H1 (cell line): Measurements from ENCODE around the gene OPCML. TPM values are rescaled to one million over a fixed set of nuclear protein-coding genes. Genes with fewer than 3 reads are reported as not detected.

ENCODE experiments used
- CTCF ChIA-PET: fragments of 300-600 bp; sonication (Branson Sonifier 250); formaldehyde crosslinking; loops from one replicate; lab custom pipeline; 2021; ENCODE audit not compliant: partially characterized antibody; lab: Charles Lee
- POLR2A ChIA-PET: fragments of 300-600 bp; sonication (Branson Sonifier 250); formaldehyde crosslinking; loops from one replicate; lab custom pipeline; 2021; ENCODE audit warnings: inconsistent platforms; ENCODE audit not compliant: partially characterized antibody; lab: Charles Lee
- DNase-seq, 2 experiments: peaks; one replicate each; pipeline versions ENCODE4 v3.0.0 to v3.0.0-alpha.2; 2010 to 2022; ENCODE audit warnings: low spot score in 2 of 2, low read depth in 1 of 2, mixed read lengths in 1 of 2
- FAIRE-seq: peaks from 2 replicates; lab custom pipeline; 2011; peaks lifted over from hg19 to GRCh38; lab: Jason Lieb, UNC
- H2AFZ ChIP-seq: 2 replicates; pipeline ENCODE4 v1.8.1; 2012; ENCODE audit warnings: low read length, inconsistent platforms
- H2AK5ac ChIP-seq: 2 replicates; pipeline ENCODE4 v1.6.1; 2013; ENCODE audit warnings: low read depth, low read length
- H2BK120ac ChIP-seq: replicated peaks from 2 replicates; pipeline ENCODE3; 2013; ENCODE audit warnings: low read depth, low read length, inconsistent platforms
- H2BK12ac ChIP-seq: 2 replicates; pipeline ENCODE4 v1.6.1; 2013; ENCODE audit warnings: low read depth, low read length
- H2BK15ac ChIP-seq: 2 replicates; pipeline ENCODE4 v1.6.1; 2013; ENCODE audit warnings: low read length
- H2BK20ac ChIP-seq: 2 replicates; pipeline ENCODE4 v1.6.1; 2013; ENCODE audit warnings: low read length
- H2BK5ac ChIP-seq: 2 replicates; pipeline ENCODE4 v1.6.1; 2013; ENCODE audit warnings: low read depth, low read length
- H3K14ac ChIP-seq: 2 replicates; pipeline ENCODE4 v1.6.1; 2013; ENCODE audit warnings: inconsistent platforms; ENCODE audit not compliant: insufficient read length
- H3K18ac ChIP-seq: 2 replicates; pipeline ENCODE4 v1.6.1; 2013; ENCODE audit warnings: low read length; ENCODE audit errors: extremely low read depth
- H3K23ac ChIP-seq: 2 replicates; pipeline ENCODE4 v1.6.1; 2013; ENCODE audit warnings: inconsistent platforms; ENCODE audit not compliant: insufficient read length
- H3K23me2 ChIP-seq: 2 replicates; pipeline ENCODE4 v1.6.1; 2013; ENCODE audit warnings: low read depth, low read length
- H3K27ac ChIP-seq: 2 replicates; pipeline ENCODE4 v1.6.1; 2011; ENCODE audit warnings: low read depth, low read length, inconsistent platforms
- H3K27me3 ChIP-seq, 4 experiments: replicated peaks in 1 of 4; 1 replicate in 1 of 4; 2 replicates in 3 of 4; pipeline versions ENCODE4 v1.6.1 to v1.8.1; 2011 to 2013; ENCODE audit warnings: low read length in 3 of 4, mild to moderate bottlenecking in 3 of 4, inconsistent platforms in 2 of 4, mixed read lengths in 2 of 4, moderate library complexity in 1 of 4; ENCODE audit not compliant: control insufficient read depth in 3 of 4, insufficient read depth in 3 of 4; ENCODE audit errors: extremely low read depth in 1 of 4
- H3K36me3 ChIP-seq, 4 experiments: 2 replicates each; pipeline versions ENCODE4 v1.6.1 to v1.8.1; 2011 to 2013; ENCODE audit warnings: mild to moderate bottlenecking in 4 of 4, low read length in 3 of 4, moderate library complexity in 2 of 4, control low read depth in 1 of 4, inconsistent platforms in 1 of 4; ENCODE audit not compliant: insufficient read depth in 4 of 4, control insufficient read depth in 2 of 4
- H3K4ac ChIP-seq: replicated peaks from 2 replicates; pipeline ENCODE3; 2013; ENCODE audit warnings: low read length, low read depth, mixed read lengths, inconsistent platforms; ENCODE audit not compliant: insufficient read length
- H3K4me1 ChIP-seq, 4 experiments: replicated peaks in 1 of 4; 1 replicate in 1 of 4; 2 replicates in 3 of 4; pipeline versions ENCODE4 v1.6.1 to v1.8.1; 2011 to 2013; ENCODE audit warnings: low read length in 3 of 4, inconsistent platforms in 2 of 4, mixed read lengths in 1 of 4; ENCODE audit not compliant: insufficient read depth in 4 of 4, control insufficient read depth in 3 of 4
- H3K4me2 ChIP-seq, 2 experiments: 2 replicates each; pipeline versions ENCODE4 v1.6.1 to v1.8.1; 2011 to 2013; ENCODE audit warnings: low read depth in 2 of 2, low read length in 2 of 2, control low read depth in 1 of 2, inconsistent platforms in 1 of 2, mild to moderate bottlenecking in 1 of 2; ENCODE audit not compliant: insufficient read depth in 1 of 2
- H3K4me3 ChIP-seq, 4 experiments: fragments of 200-600, 300-600 bp in 1 of 4; sonication (generic), shearing (Covaris generic), sonication (Bioruptor Twin) in 1 of 4; 2 replicates each; pipeline versions ENCODE4 v1.5.1 to v1.8.1; 2011 to 2016; ENCODE audit warnings: low read length in 4 of 4, low read depth in 3 of 4, control low read depth in 2 of 4, inconsistent platforms in 2 of 4, mild to moderate bottlenecking in 2 of 4, mixed read lengths in 1 of 4, moderate library complexity in 1 of 4; ENCODE audit not compliant: insufficient read depth in 2 of 4; ENCODE audit errors: extremely low read depth in 1 of 4
- H3K56ac ChIP-seq: replicated peaks from 2 replicates; pipeline ENCODE3; 2013; ENCODE audit warnings: low read depth, mild to moderate bottlenecking, mixed read lengths, low read length, inconsistent platforms; ENCODE audit not compliant: insufficient read length
- H3K79me1 ChIP-seq: 2 replicates; pipeline ENCODE4 v1.6.1; 2013; ENCODE audit warnings: low read depth, low read length, control low read depth
- H3K79me2 ChIP-seq, 2 experiments: 2 replicates each; pipeline versions ENCODE4 v1.6.1 to v1.8.1; 2012 to 2013; ENCODE audit warnings: low read length in 2 of 2, mild to moderate bottlenecking in 2 of 2, inconsistent platforms in 1 of 2; ENCODE audit not compliant: insufficient read depth in 2 of 2, control insufficient read depth in 1 of 2
- H3K9ac ChIP-seq, 4 experiments: replicated peaks in 1 of 4; 1 replicate in 1 of 4; 2 replicates in 3 of 4; pipeline versions ENCODE4 v1.6.1 to v1.8.1; 2011 to 2013; ENCODE audit warnings: low read depth in 3 of 4, low read length in 3 of 4, control low read depth in 2 of 4, mild to moderate bottlenecking in 2 of 4, moderate library complexity in 2 of 4, inconsistent platforms in 1 of 4; ENCODE audit errors: extremely low read depth in 1 of 4
- H3K9me3 ChIP-seq, 2 experiments: 2 replicates each; pipeline versions ENCODE4 v1.6.1 to v1.8.1; 2012 to 2013; ENCODE audit warnings: mild to moderate bottlenecking in 2 of 2, moderate library complexity in 2 of 2, control low read depth in 1 of 2, inconsistent platforms in 1 of 2, low read depth in 1 of 2, low read length in 1 of 2, mixed read lengths in 1 of 2; ENCODE audit not compliant: insufficient read depth in 2 of 2
- H4K20me1 ChIP-seq, 2 experiments: replicated peaks in 1 of 2; 2 replicates each; pipeline versions ENCODE3 to v1.8.1; 2011 to 2013; ENCODE audit warnings: inconsistent platforms in 2 of 2, low read length in 2 of 2, mild to moderate bottlenecking in 1 of 2; ENCODE audit not compliant: insufficient read depth in 2 of 2, control insufficient read depth in 1 of 2
- H4K5ac ChIP-seq: 2 replicates; pipeline ENCODE4 v1.6.1; 2013; ENCODE audit warnings: low read length, low read depth, mixed read lengths, inconsistent platforms; ENCODE audit not compliant: insufficient read length
- H4K8ac ChIP-seq: 2 replicates; pipeline ENCODE4 v1.8.0; 2013; ENCODE audit warnings: mild to moderate bottlenecking, moderate library complexity, low read length, inconsistent platforms; ENCODE audit not compliant: insufficient read depth; ENCODE audit errors: extremely low read depth
- H4K91ac ChIP-seq: replicated peaks from 2 replicates; pipeline ENCODE3; 2013; ENCODE audit warnings: low read length, mixed read lengths, inconsistent platforms; ENCODE audit not compliant: insufficient read length
- CREB1 ChIP-seq: IDR thresholded peaks from 2 replicates; pipeline ENCODE4 v1.6.1; 2012; ENCODE audit warnings: inconsistent platforms
- GABPA ChIP-seq: IDR thresholded peaks from 2 replicates; pipeline ENCODE4 v1.6.1; 2011; ENCODE audit warnings: mild to moderate bottlenecking, low read length, moderate library complexity, borderline replicate concordance; ENCODE audit not compliant: insufficient read depth
- SIRT6 ChIP-seq: IDR thresholded peaks from one replicate; pipeline ENCODE4 v1.7.1; 2012; ENCODE audit warnings: low read length, inconsistent platforms
- SP4 ChIP-seq: IDR thresholded peaks from 2 replicates; pipeline ENCODE4 v1.6.1; 2012; ENCODE audit warnings: low read length, inconsistent platforms
- YY1 ChIP-seq: IDR thresholded peaks from 2 replicates; pipeline ENCODE4 v1.6.1; 2011; ENCODE audit warnings: low read depth, mild to moderate bottlenecking, low read length
- WGBS, 2 experiments: shearing (Covaris generic) in 1 of 2; methylation state at CpG; one replicate each; pipeline versions ENCODE4 v1.1.6 to v1.1.7; 2013 to 2015; ENCODE audit warnings: low lambda C conversion rate in 2 of 2, mixed read lengths in 2 of 2, inconsistent platforms in 1 of 2, low coverage in 1 of 2, missing lambda C conversion rate in 1 of 2; ENCODE audit not compliant: insufficient replicate concordance in 2 of 2, insufficient coverage in 1 of 2, insufficient read length in 1 of 2; ENCODE audit errors: extremely low coverage in 1 of 2, missing lambda C conversion rate in 1 of 2; 5-methylcytosine and 5-hydroxymethylcytosine counted together
- polyA plus RNA-seq, 7 experiments: library from polyadenylated mRNA; depleted of rRNA in 3 of 7; stranded (reverse) in 5 of 7; unstranded in 2 of 7; fragments of >200 nt in 5 of 7; fragments of 200-250 nt in 2 of 7; gene quantifications; 1 replicate in 5 of 7; 2 replicates in 1 of 7; 4 replicates in 1 of 7; pipeline versions ENCODE4 v1.2.1 to v1.2.3, GENCODE V29; 2011 to 2013; ENCODE audit warnings: missing spikeins in 2 of 7, mixed read lengths in 2 of 7
- total RNA-seq: library from RNA; stranded (reverse); fragmentation: NEBNext Ultra II Directional; extraction: Animal tissue kit (Norgen Biotek cat#: 25700); gene quantifications from 2 replicates; pipeline ENCODE4 v1.2.1, GENCODE V29; 2021
- TF ChIP-seq, protein P1 (sequence below): IDR thresholded peaks from 2 replicates; pipeline ENCODE4 v1.6.1; 2012; ENCODE audit warnings: inconsistent platforms

The OPCML gene
- total and polyA plus RNA-seq, 2 of the 8 experiments (the other 6 are each of a cell fraction or from before 2014, with no cell fraction given): 2.3 to 3.1 TPM

DNA sequence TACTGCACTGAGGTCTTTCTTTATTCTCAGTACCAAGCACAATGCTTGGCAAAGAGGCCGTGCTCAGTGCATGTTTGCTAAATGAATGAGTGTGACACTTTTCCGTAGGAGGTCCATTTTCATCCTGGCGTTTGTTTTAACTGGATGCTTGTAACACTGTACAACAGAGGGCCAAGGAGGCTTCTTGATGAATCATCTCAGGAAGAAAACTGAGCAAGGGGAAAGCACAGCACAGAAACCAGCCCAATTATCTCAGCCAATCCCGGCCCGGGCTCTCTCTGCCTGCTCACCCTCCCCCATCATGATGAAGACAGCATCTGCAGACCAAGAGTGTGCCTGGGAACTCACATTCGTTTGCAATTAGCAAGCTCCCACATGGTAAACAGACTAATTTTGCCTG, 570.3 kb downstream of the OPCML start:
- ChIA-PET CTCF (interaction anchor here (1.0 to 1.1 kb wide), 2 partner anchors 15 to 21 kb away, joined by 3 read pairs; no protein-coding TSS in a partner anchor), POLR2A (no interaction called here)
- H4K5ac ChIP-seq: no peak overlapping the region
- no peak for DNase-seq
- H3K79me2 ChIP-seq: no peaks in the 10 kb centered on the region
- H3K27ac ChIP-seq: no peak overlapping the region
- no peaks in the 10 kb centered on the region for H4K20me1 ChIP-seq
- H3K36me3 ChIP-seq: no peaks in the 10 kb centered on the region
- H3K9ac ChIP-seq: no peak overlapping the region
- H3K27me3 ChIP-seq: no peaks in the 10 kb centered on the region; a peak in 1 of 7 replicates
- no peak overlapping the region for H2AK5ac ChIP-seq
- no peak overlapping the region for H3K23ac ChIP-seq
- H4K91ac ChIP-seq: no peak overlapping the region
- no peak overlapping the region for H3K4ac ChIP-seq
- no peaks in the 10 kb centered on the region for H3K23me2 ChIP-seq
- 78% methylated on average over 6 of the region's 6 CpGs; no CpG with 5 or more reads in 1 of the 2 experiments for WGBS, 2 experiments
- H2BK12ac ChIP-seq: 0 out of 2 replicates have a peak overlapping the region, but pooled peaks have one; percentile 17
- H3K79me1 ChIP-seq: no peaks in the 10 kb centered on the region
- H3K4me3 ChIP-seq: no peak overlapping the region
- no peak overlapping the region for H2BK5ac ChIP-seq
- H3K18ac ChIP-seq: no peak overlapping the region
- peaks cover 1 to 12% (median 5%) of the 10 kb centered on the region in 4 experiments; a peak in 5 of 7 replicates for H3K4me1 ChIP-seq
- no peak overlapping the region for H2BK120ac ChIP-seq
- H3K9me3 ChIP-seq: no peaks in the 10 kb centered on the region
- no peak overlapping the region for H2BK15ac ChIP-seq
- no peak overlapping the region for H2BK20ac ChIP-seq
- no peak overlapping the region for H4K8ac ChIP-seq
- no peak overlapping the region for H3K4me2 ChIP-seq
- no peak overlapping the region for H3K14ac ChIP-seq
- TF ChIP-seq SIRT6 (no peak), GABPA (no peak), YY1 (no peak), CREB1 (no peak), SP4 (no peak)
- TF ChIP-seq, protein P1, sequence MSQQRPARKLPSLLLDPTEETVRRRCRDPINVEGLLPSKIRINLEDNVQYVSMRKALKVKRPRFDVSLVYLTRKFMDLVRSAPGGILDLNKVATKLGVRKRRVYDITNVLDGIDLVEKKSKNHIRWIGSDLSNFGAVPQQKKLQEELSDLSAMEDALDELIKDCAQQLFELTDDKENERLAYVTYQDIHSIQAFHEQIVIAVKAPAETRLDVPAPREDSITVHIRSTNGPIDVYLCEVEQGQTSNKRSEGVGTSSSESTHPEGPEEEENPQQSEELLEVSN: no peak
- FAIRE-seq: no peak
- H3K56ac ChIP-seq: no peak overlapping the region
- no peak overlapping the region; the same call in 1 of the 2 replicates for H2AFZ ChIP-seq
